Cardiac fibroblast (primary cell): Measurements from ENCODE around the gene CHSY1.

Experiments used
- DNase-seq, 2 donors: peaks; one replicate each; pipeline versions ENCODE4 v3.0.0 to v3.0.0-alpha.2; 2010; ENCODE audit warnings: low read depth in 2 of 2
- H3K4me3 ChIP-seq, 2 donors: replicated peaks in 1 of 2; 1 replicate in 1 of 2; 2 replicates in 1 of 2; pipeline ENCODE4 v1.5.1; 2011; ENCODE audit warnings: low read depth in 2 of 2, low read length in 2 of 2, mild to moderate bottlenecking in 2 of 2, moderate library complexity in 1 of 2
- TF ChIP-seq, protein P1 (sequence below): IDR thresholded peaks from one replicate; pipeline ENCODE4 v1.5.1; 2011; ENCODE audit warnings: low read depth, mild to moderate bottlenecking, low read length, inconsistent platforms

The CHSY1 gene

DNA sequence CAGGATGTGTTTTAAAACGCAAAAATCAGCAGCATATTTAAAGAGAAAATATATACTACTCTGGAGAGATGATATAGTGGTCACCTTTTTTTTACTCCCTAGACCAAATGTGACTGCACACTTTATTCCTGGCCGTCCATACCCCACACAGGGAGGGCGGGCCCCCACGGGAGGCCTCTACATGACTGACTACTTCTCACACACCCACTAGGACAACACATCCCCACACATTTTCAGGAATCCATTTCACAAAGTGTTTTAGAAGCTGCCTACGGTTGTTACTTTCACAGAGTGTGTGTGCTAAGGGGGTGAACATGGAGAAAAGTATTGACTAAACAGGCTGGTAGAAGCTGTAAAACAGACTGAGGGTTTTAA lies 67.9 kb downstream of the CHSY1 start:
- TF ChIP-seq, protein P1, sequence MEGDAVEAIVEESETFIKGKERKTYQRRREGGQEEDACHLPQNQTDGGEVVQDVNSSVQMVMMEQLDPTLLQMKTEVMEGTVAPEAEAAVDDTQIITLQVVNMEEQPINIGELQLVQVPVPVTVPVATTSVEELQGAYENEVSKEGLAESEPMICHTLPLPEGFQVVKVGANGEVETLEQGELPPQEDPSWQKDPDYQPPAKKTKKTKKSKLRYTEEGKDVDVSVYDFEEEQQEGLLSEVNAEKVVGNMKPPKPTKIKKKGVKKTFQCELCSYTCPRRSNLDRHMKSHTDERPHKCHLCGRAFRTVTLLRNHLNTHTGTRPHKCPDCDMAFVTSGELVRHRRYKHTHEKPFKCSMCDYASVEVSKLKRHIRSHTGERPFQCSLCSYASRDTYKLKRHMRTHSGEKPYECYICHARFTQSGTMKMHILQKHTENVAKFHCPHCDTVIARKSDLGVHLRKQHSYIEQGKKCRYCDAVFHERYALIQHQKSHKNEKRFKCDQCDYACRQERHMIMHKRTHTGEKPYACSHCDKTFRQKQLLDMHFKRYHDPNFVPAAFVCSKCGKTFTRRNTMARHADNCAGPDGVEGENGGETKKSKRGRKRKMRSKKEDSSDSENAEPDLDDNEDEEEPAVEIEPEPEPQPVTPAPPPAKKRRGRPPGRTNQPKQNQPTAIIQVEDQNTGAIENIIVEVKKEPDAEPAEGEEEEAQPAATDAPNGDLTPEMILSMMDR: no peak
- DNase-seq: no peak
- no peak overlapping the region for H3K4me3 ChIP-seq

DNA sequence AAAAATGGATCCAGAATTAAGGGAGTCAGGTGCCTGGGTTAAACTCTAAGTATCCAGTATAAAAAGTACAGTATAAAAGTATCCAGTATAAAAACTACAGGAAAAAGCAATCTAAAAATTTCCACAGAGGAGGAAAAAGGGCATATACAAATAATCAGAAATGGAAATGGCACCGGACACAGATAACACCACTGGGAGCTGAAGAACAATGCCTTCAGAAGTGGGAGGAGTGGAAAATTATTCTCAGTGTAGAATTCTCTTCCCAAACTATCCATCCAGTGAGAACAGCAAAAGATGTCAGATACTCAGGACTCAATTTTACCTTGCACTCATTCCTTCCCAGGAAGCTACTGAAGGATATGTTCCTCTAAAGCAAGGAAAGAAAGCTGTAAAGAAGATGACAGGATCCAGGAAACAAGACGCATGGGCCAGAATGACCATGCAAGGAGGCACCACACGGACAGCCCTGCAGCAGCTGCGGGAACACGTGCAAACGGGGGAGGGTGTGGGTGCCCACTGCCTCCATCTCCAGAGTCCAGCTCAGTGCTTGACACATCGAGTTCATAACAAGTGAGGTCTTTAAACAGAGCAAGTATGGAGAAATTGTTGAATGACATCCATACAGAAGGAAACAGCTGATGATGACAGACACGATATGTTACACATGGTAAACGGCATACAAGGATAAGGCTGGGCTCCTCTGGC lies 68.5 kb downstream of the CHSY1 start:
- no peak overlapping the region for H3K4me3 ChIP-seq
- peak; percentile 64 to 68 for DNase-seq
- TF ChIP-seq, protein P1: no peak

DNA sequence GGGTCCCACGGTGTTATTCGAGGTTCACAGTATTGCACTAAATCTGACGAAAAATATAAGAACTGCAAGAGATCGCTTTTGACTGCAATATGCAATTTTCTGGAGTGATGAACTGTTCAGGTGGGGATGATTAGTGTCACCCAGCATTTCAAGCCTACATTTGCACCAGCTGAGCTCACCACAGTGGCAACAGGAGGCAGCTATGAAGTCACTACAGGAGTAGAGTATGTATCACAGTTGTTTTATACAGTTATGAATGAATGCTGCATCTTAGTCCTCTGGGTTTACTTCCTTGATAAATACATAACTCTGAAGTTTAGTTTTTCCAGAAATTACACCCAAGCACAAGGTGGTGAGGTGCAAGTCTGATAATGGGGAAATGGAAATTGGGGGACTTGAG lies 69.6 kb downstream of the CHSY1 start:
- H3K4me3 ChIP-seq: no peak overlapping the region
- DNase-seq: no peak
- TF ChIP-seq, protein P1: no peak

DNA sequence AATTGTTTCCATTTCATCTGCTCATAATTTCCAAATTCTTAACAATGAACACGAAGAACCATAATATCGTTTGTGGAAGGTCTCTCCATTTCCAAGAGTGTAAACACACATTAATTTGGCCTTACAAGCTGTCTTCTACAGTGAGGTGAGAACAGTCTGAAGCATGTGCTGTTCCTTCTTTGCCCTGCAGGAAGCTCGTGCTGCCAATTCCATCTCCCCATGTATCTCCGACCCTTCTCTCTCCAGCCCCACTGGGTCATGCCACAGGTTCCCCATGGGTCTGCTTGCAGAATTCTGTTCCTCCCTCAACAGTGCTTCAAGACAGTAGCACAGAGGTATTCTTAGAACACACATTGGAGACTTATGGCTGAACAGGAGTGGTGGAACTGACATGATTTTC lies 70.5 kb downstream of the CHSY1 start:
- TF ChIP-seq, protein P1: no peak
- no peak for DNase-seq
- H3K4me3 ChIP-seq: no peak overlapping the region

DNA sequence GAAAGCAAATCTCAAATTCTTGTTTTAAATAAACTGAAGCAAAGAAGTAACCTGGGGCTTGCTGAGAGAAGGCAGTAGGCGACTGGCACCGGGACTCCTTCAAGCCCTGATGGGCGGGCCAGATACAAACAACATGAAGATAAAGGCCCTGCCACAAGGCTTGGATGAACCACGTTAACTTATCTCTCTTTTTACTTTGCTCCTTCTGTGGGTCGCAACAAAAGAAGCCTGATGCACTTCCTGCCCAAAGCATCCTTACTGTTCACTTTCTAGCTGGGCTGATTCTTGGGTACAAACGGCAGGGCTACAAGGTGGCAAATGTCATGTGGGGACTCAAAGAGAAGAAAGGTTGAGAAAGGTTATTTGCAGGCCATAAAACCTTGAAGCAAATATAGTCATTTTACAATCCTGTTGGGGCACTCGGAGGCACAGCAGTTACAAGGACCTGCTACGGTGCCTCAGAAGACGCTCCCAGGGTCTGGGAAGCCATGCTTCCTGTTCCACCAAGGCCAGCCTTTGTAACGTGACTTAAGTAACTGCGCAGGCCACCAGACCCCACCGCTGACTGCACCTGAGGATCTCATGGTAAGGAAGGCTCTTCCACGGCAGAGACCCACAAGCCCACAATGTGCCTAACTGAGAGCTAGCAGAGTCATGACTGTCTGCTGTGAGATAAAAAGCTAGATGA lies 71.1 kb downstream of the CHSY1 start:
- TF ChIP-seq, protein P1: no peak
- DNase-seq: no peak
- no peak overlapping the region for H3K4me3 ChIP-seq

DNA sequence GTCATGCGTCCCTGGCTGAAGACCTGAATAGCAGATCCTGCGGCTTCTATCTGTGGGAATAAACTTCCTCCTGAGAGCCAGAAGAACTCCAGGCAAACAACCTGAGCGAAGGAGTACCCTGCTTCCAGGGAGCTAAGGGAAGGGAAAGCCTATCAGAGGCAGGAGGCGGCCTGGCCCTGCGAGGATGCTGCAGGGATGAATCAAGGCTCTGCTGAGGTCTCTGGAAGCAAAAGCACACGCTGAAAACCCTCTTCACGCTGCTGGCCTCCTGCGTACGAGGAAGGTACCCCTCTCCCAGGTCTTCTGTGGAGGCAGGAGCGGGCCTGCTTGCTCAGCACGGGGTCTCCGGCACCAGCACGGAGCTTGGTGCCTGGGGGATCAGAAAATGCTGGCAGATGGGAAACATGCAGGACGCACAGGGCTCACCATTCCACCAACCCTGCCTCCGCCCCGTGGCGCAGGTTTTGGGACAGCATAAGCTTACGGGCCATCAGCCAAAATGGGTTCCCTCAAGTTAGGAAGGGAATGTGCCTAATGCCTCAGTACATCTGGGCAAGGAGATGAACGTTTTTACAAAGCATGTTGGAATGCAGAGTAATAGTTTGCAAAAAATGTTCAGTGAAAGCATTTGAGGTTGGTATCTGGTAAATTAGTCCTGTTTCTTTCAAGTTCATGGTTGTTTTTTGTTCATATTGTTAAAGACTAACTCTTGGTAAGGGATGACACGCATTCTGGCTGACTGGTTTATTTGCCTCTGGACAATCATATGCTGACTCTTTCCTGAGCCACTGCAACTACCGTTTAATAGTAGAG lies 72.3 kb downstream of the CHSY1 start:
- no peak overlapping the region for H3K4me3 ChIP-seq
- DNase-seq: peak; percentile 48 to 58
- TF ChIP-seq, protein P1: no peak
